ENCODE results near the gene BDH1. TPM values are rescaled to one million over a fixed set of nuclear protein-coding genes. Genes with fewer than 3 reads are reported as not detected.

BDH1 gene
- total and polyA plus RNA-seq, 4 donors = 18.7 to 57.9 (median 33.1) TPM

DNA sequence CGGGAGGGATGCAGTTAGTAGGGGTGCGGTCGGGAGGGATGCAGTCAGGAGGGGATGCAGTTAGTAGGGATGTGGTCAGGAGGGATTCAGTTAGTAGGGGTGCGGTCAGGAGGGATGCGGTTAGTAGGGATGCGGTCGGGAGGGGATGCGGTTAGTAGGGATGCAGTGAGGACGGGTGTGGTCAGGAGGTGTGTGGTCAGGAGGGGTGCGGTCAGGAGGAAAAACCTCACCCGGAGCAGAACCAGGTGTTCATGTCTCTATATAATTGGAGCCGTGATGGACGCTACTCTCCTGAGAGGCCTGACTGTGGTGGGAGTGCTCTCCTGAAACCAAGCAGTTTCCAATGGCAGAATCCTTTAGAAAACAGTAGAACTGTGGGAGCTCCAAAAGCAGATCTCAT lies 95.8 kb downstream of the BDH1 start:
- Histone ChIP-seq H3K4me3 (ENCODE audit: low read depth, low read length) (no peak overlapping the region), H3K27me3 (ENCODE audit: control insufficient read depth, insufficient read depth, low read length) (no peaks in the 10 kb centered on the region), H3K4me1 (ENCODE audit: control insufficient read depth, insufficient read depth, low read length) (peaks cover 21% of the 10 kb centered on the region), H3K27ac (ENCODE audit: low read depth, low read length) (no peak overlapping the region), H3K9me3 (ENCODE audit: control insufficient read depth, insufficient read depth, low read length) (no peaks in the 10 kb centered on the region), H3K36me3 (ENCODE audit: control insufficient read depth, insufficient read depth, low read length) (no peaks in the 10 kb centered on the region)
- DNase-seq (ENCODE audit: low read depth in 4 of 6, low spot score in 6 of 6) = no peak
- WGBS (ENCODE audit: insufficient coverage) = 90% methylated on average over 5 of the region's 13 CpGs

Small RNAs within 50 kb of the gene (small RNA-seq; reads per million reads assigned to genes)
- not detected for gene AC132008.1 (ENCODE audit: low replicate concordance)

Other genes starting within 250 kb of the BDH1 start
- gene RUBCN, start 180.9 kb upstream of the BDH1 start, total RNA-seq = 10 to 100 TPM; 25.6 to 28.0 TPM
- 10 to 100 TPM; 47.2 to 58.2 TPM for gene RUBCN, start 180.9 kb upstream of the BDH1 start, polyA plus RNA-seq (ENCODE audit: insufficient read length in 2 of 2)
- 10 to 100 TPM; 60.4 to 83.1 TPM for gene FYTTD1, start 193.9 kb upstream of the BDH1 start, total RNA-seq
- gene FYTTD1, start 193.9 kb upstream of the BDH1 start, polyA plus RNA-seq (ENCODE audit: insufficient read length in 2 of 2) = 10 to 100 TPM; 60.0 to 95.3 TPM
- 10 to 100 TPM; 44.5 to 84.6 TPM for gene LRCH3, start 235.3 kb upstream of the BDH1 start, total RNA-seq
- 10 to 100 TPM; 47.9 to 68.0 TPM for gene LRCH3, start 235.3 kb upstream of the BDH1 start, polyA plus RNA-seq (ENCODE audit: insufficient read length in 2 of 2)

All from spinal cord (tissue), 10 donors.